Mucosa of descending colon (tissue), 3 donors: ENCODE measurements around the gene NFIA. TPM values are rescaled to one million over a fixed set of nuclear protein-coding genes. Genes with fewer than 3 reads are reported as not detected.
"Not testable (repeated sequence)": the region's sequence is repeated elsewhere in the genome, so short reads cannot be mapped to it uniquely, and the experiment has no call there.

Source experiments
- ATAC-seq: fragments of 200-7000 bp; cut with Tn5 transposase; one replicate; pipeline ENCODE4 v1.9.1; 2020; ENCODE audit warnings: mild to moderate bottlenecking, moderate library complexity
- DNase-seq, 3 donors: peaks; one replicate each; pipeline ENCODE4 v3.0.0-alpha.2; 2020
- H3K36me3 ChIP-seq: fragments of 200-600 bp; one replicate; pipeline ENCODE4 v1.8.0; 2021; ENCODE audit warnings: low read depth, mild to moderate bottlenecking
- H3K4me1 ChIP-seq: fragments of 200-600 bp; one replicate; pipeline ENCODE4 v1.8.0; 2021; ENCODE audit warnings: low read depth, mild to moderate bottlenecking
- H3K4me3 ChIP-seq: fragments of 200-600 bp; one replicate; pipeline ENCODE4 v1.8.0; 2021; ENCODE audit warnings: mild to moderate bottlenecking
- H3K9me3 ChIP-seq: fragments of 200-600 bp; one replicate; pipeline ENCODE4 v1.8.0; 2021; ENCODE audit warnings: mild to moderate bottlenecking
- intact Hi-C, 2 donors: fragments of 100-400 bp; cut with DNase I in 1 of 2; cut with micrococcal nuclease in 1 of 2; formaldehyde crosslinking; loops; one replicate each; pipeline versions ENCODE4 v1.11.0 to v1.11.1; 2022; cut with DNase I, micrococcal nuclease
- total RNA-seq, 3 donors: library from RNA; stranded (reverse); fragmentation: NEBNext Ultra II Directional in 2 of 3; extraction: Animal tissue kit (Norgen Biotek cat#: 25700) in 2 of 3; gene quantifications; one replicate each; pipeline versions ENCODE4 v1.2.1 to v1.2.4, GENCODE V29; 2021 to 2023
- TF ChIP-seq, protein P1 (sequence below): fragments of 200-600 bp; IDR thresholded peaks from one replicate; pipeline ENCODE4 v1.8.0; 2022; ENCODE audit warnings: antibody characterized with exemption, mild to moderate bottlenecking
- donor health status: DM: no; HTN: no; CAD: no; lungs with moderate emphysema.
- donor health status: DM: no; HTN: no; CAD: no.
- donor health status: DM: no; HTN: yes; CAD: no.

Gene NFIA
- total RNA-seq, 3 donors from 2014 or later = 46.4 to 145 (median 51.1) TPM

DNA sequence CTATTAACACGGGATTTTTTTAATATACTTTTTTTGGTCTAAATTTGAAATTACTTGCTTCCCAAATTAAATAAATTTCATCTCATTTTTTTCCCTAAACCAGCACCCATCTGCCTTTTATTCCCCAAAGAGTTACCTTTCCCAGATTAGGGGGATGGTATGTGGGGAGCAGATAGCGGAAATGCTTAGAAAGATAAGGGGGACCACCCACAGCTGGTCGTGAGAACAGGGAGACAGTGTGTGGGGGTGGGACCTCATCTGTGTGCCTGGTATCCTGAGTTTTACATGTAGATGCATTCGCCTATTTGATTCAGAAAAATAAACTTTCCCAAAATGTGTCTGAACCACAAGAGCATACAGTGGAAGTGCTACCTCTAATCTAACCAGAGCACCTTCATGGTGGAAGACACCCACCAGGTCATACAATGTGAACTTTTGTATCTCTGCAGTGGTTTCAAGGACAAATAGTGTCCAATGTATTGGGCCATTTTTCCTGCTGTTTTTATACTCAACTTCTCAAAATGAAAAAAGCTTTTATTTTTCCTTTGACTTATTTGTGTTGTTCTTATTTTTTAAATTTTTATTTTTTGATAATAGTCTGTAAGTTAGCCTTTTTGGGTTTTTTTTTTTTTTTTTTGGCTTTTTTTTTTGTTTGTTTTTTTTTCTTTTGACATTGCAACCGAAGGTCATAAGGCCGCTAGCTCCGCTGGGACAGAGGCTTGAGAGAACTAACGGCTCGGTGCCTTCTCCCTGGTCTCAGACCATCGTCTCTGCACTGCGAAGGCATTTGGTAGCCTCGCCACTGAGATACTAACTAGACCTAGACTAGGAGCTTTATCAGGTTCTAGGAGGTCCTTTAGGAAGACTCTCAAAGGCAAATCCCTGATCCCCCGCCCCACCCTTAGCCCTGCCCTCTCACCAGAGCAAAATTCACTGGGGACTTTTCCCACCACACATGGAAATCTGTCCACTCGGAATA lies 379.3 kb downstream of the NFIA start:
- no peaks in the 10 kb centered on the region for H3K36me3 ChIP-seq
- H3K9me3 ChIP-seq = no peaks in the 10 kb centered on the region
- DNase-seq (no peak), ATAC-seq (no peak)
- TF ChIP-seq, protein P1, sequence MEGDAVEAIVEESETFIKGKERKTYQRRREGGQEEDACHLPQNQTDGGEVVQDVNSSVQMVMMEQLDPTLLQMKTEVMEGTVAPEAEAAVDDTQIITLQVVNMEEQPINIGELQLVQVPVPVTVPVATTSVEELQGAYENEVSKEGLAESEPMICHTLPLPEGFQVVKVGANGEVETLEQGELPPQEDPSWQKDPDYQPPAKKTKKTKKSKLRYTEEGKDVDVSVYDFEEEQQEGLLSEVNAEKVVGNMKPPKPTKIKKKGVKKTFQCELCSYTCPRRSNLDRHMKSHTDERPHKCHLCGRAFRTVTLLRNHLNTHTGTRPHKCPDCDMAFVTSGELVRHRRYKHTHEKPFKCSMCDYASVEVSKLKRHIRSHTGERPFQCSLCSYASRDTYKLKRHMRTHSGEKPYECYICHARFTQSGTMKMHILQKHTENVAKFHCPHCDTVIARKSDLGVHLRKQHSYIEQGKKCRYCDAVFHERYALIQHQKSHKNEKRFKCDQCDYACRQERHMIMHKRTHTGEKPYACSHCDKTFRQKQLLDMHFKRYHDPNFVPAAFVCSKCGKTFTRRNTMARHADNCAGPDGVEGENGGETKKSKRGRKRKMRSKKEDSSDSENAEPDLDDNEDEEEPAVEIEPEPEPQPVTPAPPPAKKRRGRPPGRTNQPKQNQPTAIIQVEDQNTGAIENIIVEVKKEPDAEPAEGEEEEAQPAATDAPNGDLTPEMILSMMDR = no peak
- no peaks in the 10 kb centered on the region for H3K4me1 ChIP-seq
- intact Hi-C loops = no loop called here
- no peak overlapping the region for H3K4me3 ChIP-seq

DNA sequence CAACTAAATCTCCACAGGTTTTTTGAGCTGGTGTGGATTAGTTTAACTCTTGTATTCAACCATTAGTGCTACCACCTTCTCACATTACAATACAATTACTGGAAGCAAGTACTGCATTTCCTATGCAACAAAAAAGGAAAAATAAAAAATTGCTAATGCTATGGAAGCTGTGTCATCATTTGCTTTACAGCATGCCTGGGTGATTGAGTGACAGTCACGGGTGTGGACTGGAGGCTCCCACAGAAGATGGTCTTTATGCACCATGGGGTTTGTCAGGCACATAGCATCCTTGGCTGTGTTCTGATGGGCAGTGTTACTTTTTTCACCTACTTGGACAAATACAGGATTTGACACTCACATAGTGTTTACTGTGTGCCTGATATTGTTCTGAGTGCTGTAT lies 380.3 kb downstream of the NFIA start:
- H3K9me3 ChIP-seq = no peaks in the 10 kb centered on the region
- ATAC-seq (peak; percentile 24), DNase-seq (no peak)
- intact Hi-C loops = no loop called here
- TF ChIP-seq, protein P1 = no peak
- H3K4me3 ChIP-seq = no peak overlapping the region
- no peaks in the 10 kb centered on the region for H3K4me1 ChIP-seq
- H3K36me3 ChIP-seq = no peaks in the 10 kb centered on the region

DNA sequence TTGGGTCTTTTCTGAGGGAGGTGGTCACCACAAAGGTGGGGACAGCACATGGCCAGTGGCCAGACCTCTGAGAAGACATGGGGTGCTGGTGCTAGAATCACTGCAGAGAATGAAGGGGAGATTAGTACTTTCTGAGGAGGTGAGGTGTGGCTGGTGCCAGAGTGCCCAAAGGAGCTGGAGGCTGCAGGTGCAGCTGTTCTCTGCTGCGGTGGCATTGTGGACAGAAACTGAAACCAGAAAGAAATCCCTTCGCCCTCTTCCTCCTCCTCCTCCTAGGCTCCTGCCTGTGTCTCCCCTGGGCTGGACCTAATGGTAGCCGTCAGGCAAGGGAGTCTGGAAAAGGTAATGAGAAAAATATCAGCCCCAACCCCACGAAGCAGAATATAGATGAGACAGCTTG lies 380.9 kb downstream of the NFIA start:
- peak; percentile 96 for ATAC-seq
- Histone ChIP-seq H3K4me1 (no peaks in the 10 kb centered on the region), H3K4me3 (no peak overlapping the region), H3K9me3 (no peaks in the 10 kb centered on the region), H3K36me3 (no peaks in the 10 kb centered on the region)
- no peak for DNase-seq
- TF ChIP-seq, protein P1 = no peak
- intact Hi-C loops = no loop called here

DNA sequence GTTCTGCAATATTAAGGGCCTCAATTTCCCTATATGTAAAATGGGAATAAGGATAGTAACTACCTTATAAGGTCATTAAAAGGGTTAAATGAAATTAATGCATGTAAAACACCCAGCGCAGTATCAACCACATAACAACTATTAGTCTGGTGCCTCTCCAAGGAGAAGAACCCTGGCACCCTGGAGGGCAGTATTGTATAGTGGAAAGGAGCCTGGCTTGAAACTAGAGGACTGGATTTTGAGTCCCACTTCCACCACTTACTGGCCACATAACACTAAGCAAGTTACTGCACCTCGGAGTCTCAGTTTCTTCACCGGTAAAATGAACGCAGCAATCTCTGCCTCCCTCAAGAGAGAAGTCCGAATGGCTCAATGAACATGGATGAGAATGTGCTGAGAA lies 385.5 kb downstream of the NFIA start:
- H3K9me3 ChIP-seq, intact Hi-C loops, DNase-seq, ATAC-seq, H3K4me1 ChIP-seq, H3K36me3 ChIP-seq, H3K4me3 ChIP-seq: not testable (repeated sequence)

DNA sequence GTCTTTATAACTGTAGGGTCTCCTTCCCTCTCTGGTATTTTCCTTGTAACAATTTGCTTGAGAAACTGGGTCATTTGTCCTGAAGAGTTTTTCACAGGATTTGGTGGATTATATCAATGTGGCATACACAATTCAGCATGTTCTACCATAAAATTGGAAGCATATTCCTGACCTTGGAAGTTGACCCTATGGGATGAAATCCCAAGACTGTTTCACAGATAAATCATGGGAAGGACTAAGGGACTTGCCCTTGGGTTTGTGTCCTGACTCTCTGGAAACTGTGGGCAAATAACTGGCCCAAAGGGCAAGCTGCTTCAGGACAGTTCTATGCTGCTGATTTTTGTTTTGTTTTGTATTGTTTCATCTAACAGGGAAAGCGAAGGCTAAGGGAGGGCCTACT lies 387.0 kb downstream of the NFIA start:
- no peaks in the 10 kb centered on the region for H3K9me3 ChIP-seq
- TF ChIP-seq, protein P1 = no peak
- no peaks in the 10 kb centered on the region for H3K4me1 ChIP-seq
- intact Hi-C loops = no loop called here
- no peaks in the 10 kb centered on the region for H3K36me3 ChIP-seq
- no peak overlapping the region for H3K4me3 ChIP-seq
- ATAC-seq = no peak
- DNase-seq = no peak

DNA sequence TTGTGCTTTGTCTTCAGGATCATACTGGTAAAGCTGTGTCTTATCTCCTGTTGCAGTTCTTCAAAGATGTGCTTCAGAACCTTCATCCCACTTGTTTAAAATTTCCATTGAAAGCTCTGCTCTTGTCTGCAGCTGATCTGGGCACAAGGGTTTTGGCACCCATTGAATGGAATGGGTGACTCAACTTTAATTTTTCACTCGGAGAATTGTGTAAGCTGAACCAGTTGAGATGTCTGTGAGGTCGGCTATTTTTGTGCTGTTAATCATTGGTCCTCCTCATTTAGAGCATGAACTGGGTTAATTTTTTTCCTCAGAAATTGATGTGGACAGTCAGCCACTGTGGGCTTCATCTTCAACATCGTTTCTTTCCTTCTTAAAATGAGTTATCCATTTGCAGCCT lies 390.5 kb downstream of the NFIA start:
- H3K9me3 ChIP-seq = no peaks in the 10 kb centered on the region
- intact Hi-C loops = no loop called here
- TF ChIP-seq, protein P1 = no peak
- DNase-seq (no peak), ATAC-seq (no peak)
- H3K4me1 ChIP-seq = no peaks in the 10 kb centered on the region
- no peaks in the 10 kb centered on the region for H3K36me3 ChIP-seq
- H3K4me3 ChIP-seq = no peak overlapping the region
